GM10248 (cell line): ENCODE measurements around the gene PPM1F.
"Not testable (repeated sequence)": the region's sequence is repeated elsewhere in the genome, so short reads cannot be mapped to it uniquely, and the experiment has no call there.

Experiments
- CTCF ChIA-PET: fragments of 300-600 bp; sonication (Branson Sonifier 250); formaldehyde crosslinking; extraction: SDS; loops from one replicate; lab custom pipeline; 2021; ENCODE audit warnings: antibody characterized with exemption; lab: Yijun Ruan, JAX
- POLR2A ChIA-PET: fragments of 350-650 bp; sonication (Branson Sonifier 250); formaldehyde crosslinking; extraction: SDS; loops from one replicate; lab custom pipeline; 2020; ENCODE audit warnings: antibody characterized with exemption; lab: Yijun Ruan, JAX
- DNase-seq: peaks from one replicate; pipeline ENCODE4 v3.0.0; 2012; ENCODE audit errors: extremely low spot score
- CTCF ChIP-seq: IDR thresholded peaks from 2 replicates; pipeline ENCODE4 v1.5.1; 2012; ENCODE audit warnings: mild to moderate bottlenecking, low read depth; ENCODE audit errors: extremely low read depth, missing control alignments, control extremely low read depth

The PPM1F gene

GRCh38 chr22:21915624-21916308 is 36.9 kb downstream of the PPM1F start:
- CTCF ChIA-PET = interaction anchor here (1.2 to 2.6 kb wide), 6 partner anchors 12 to 56 kb away, joined by 3 to 11 read pairs (median 4); partner anchors contain the start of gene PPM1F
- no peak for TF ChIP-seq CTCF
- DNase-seq = no peak
- POLR2A ChIA-PET = no interaction called here

GRCh38 chr22:21914033-21914642 is 38.5 kb downstream of the PPM1F start:
- CTCF ChIA-PET = interaction anchor here (1.6 to 2.6 kb wide), 3 partner anchors 24 to 58 kb away, joined by 4 to 11 read pairs (median 4); no protein-coding TSS in a partner anchor

GRCh38 chr22:21910367-21910766 is 42.3 kb downstream of the PPM1F start:
- POLR2A ChIA-PET, DNase-seq: not testable (repeated sequence)
- CTCF ChIA-PET = interaction anchor here (1.7 kb wide), 1 partner anchor 10 kb away, joined by 3 read pairs; no protein-coding TSS in a partner anchor

More at GRCh38 chr22:21914033-21914642, 38.5 kb downstream of the PPM1F start:
- POLR2A ChIA-PET = interaction anchor here (0.6 kb wide), 1 partner anchor 13 kb away, joined by 3 read pairs; no protein-coding TSS in a partner anchor
- not testable (repeated sequence) for DNase-seq

GRCh38 chr22:21909871-21910270 is 42.8 kb downstream of the PPM1F start:
- ChIA-PET CTCF (no interaction called here), POLR2A (no interaction called here)
- TF ChIP-seq CTCF = no peak
- DNase-seq = no peak

GRCh38 chr22:21907638-21908522 is 44.8 kb downstream of the PPM1F start:
- ChIA-PET CTCF (interaction anchor here (1.4 to 1.6 kb wide), 2 partner anchors 9 to 30 kb away, joined by 5 read pairs; no protein-coding TSS in a partner anchor), POLR2A (no interaction called here)
- no peak for TF ChIP-seq CTCF
- no peak for DNase-seq

- CTCF ChIA-PET, POLR2A ChIA-PET, DNase-seq: not testable (repeated sequence)
Observed at GRCh38 chr22:21905234-21905633, 47.4 kb downstream of the PPM1F start.

- CTCF ChIA-PET = interaction anchor here (0.8 kb wide), 1 partner anchor 34 kb away, joined by 3 read pairs; no protein-coding TSS in a partner anchor
- POLR2A ChIA-PET = no interaction called here
- no peak for DNase-seq
- no peak for TF ChIP-seq CTCF
Observed at GRCh38 chr22:21904250-21904789, 48.3 kb downstream of the PPM1F start.
